ENCODE measurements around the gene ERFE.
A peak's percentile ranks its signal among the peaks of the same experiment; 100 is the strongest.

Gene ERFE

DNA sequence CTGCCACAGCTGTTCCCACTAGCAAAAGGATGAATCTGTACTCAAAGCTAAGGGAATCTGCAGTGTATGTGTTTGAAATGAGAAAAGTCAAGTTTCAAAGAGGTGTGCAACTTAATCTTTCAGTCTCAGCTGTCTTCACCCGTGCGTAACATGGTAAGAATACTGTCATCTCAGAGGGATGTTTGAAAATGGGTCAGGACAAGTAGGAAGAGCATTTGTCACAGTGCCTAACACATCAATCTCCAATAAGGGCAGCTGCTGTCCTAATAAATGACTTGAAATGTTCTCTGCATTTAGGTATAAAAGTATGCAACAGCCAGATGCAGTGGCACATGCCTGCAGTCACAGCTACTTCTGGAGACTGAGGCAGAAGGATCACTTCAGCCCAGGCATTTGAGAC is 31.7 kb downstream of the ERFE start:
- H3K9ac ChIP-seq (ENCODE audit: low read length): no peak overlapping the region
- H2AFZ ChIP-seq (ENCODE audit: low read length): no peak overlapping the region
- TF ChIP-seq, protein P1, sequence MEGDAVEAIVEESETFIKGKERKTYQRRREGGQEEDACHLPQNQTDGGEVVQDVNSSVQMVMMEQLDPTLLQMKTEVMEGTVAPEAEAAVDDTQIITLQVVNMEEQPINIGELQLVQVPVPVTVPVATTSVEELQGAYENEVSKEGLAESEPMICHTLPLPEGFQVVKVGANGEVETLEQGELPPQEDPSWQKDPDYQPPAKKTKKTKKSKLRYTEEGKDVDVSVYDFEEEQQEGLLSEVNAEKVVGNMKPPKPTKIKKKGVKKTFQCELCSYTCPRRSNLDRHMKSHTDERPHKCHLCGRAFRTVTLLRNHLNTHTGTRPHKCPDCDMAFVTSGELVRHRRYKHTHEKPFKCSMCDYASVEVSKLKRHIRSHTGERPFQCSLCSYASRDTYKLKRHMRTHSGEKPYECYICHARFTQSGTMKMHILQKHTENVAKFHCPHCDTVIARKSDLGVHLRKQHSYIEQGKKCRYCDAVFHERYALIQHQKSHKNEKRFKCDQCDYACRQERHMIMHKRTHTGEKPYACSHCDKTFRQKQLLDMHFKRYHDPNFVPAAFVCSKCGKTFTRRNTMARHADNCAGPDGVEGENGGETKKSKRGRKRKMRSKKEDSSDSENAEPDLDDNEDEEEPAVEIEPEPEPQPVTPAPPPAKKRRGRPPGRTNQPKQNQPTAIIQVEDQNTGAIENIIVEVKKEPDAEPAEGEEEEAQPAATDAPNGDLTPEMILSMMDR (IDR thresholded peaks at IDR 0.05; ENCODE audit: low read length): no peak
- TF ChIP-seq EZH2phosphoT487 (IDR thresholded peaks at IDR 0.05; ENCODE audit: low read length) (no peak), EZH2 (optimal IDR thresholded peaks at IDR 0.05; ENCODE audit: low read depth, low read length) (no peak)
- H3K36me3 ChIP-seq (replicated peaks; ENCODE audit: insufficient read depth, low read length): peaks cover 8% of the 10 kb centered on the region; the same call in 1 of the 2 replicates
- DNase-seq: no peak
- H3K27me3 ChIP-seq (replicated peaks; ENCODE audit: insufficient read depth, low read length): no peaks in the 10 kb centered on the region
- no peak overlapping the region for H3K4me3 ChIP-seq (ENCODE audit: low read length)
- no peaks in the 10 kb centered on the region for H3K9me3 ChIP-seq (replicated peaks; ENCODE audit: insufficient read depth, low read length)
- no peaks in the 10 kb centered on the region for H4K20me1 ChIP-seq (ENCODE audit: insufficient read depth, low read length)
- H3K9me2 ChIP-seq (replicated peaks; ENCODE audit: insufficient read depth, low read length): no peaks in the 10 kb centered on the region
- no peak overlapping the region for H3K27ac ChIP-seq (ENCODE audit: low read length)
- no peaks in the 10 kb centered on the region for H3F3A ChIP-seq (ENCODE audit: insufficient read depth, low read length)
- no peak overlapping the region for H3K4me2 ChIP-seq (ENCODE audit: low read depth, low read length)
- H3K79me2 ChIP-seq (ENCODE audit: low read length): peaks cover 25% of the 10 kb centered on the region
- no peaks in the 10 kb centered on the region for H3K4me1 ChIP-seq (ENCODE audit: low read length)

DNA sequence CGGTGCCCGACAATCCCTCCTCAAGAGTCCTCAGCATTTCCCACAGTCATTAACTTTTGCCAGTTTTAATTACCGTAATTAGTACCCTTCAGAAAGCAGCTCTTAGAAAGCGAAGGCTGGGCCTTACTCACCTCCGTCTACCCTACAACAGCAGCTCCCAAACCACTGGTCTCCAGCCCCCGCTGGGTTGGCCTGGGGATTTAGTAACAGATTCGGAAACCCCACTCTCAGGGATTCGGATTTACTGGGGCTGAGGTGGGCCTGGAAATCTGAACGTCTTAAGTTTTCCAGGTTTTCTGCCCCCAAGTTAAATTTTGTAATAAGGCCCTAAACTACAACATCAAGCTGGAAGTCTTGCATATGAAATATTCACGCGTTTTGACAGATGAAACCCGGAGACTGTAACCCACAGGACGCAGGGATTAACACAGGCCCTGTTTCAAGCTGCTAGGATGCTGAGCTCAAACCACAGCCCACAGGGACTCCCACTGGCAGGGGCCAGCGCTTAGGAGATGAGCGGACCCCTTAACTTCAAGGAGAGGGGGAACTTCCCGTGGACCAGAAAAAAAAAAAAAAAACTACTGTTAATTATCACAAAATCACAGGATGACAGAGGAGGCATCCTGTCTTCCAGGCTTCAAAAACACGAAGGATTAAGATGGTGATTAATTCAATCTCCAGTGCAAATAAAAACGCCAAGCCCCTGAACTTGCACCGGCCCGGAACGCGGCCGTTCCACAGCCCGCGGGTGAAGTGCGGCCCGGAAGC is 43.7 kb downstream of the ERFE start:
- H3K9me3 ChIP-seq (replicated peaks; ENCODE audit: insufficient read depth, low read length): no peaks in the 10 kb centered on the region
- H3K9me2 ChIP-seq (replicated peaks; ENCODE audit: insufficient read depth, low read length): no peaks in the 10 kb centered on the region
- H4K20me1 ChIP-seq (ENCODE audit: insufficient read depth, low read length): peaks cover 40% of the 10 kb centered on the region
- H2AFZ ChIP-seq (ENCODE audit: low read length): no peak overlapping the region
- no peaks in the 10 kb centered on the region for H3K36me3 ChIP-seq (replicated peaks; ENCODE audit: insufficient read depth, low read length)
- peak overlapping the region; percentile 75 for H3K9ac ChIP-seq (ENCODE audit: low read length)
- H3K27me3 ChIP-seq (replicated peaks; ENCODE audit: insufficient read depth, low read length): no peaks in the 10 kb centered on the region
- H3K27ac ChIP-seq (ENCODE audit: low read length): no peak overlapping the region; the same call in 1 of the 2 replicates
- H3K4me1 ChIP-seq (ENCODE audit: low read length): peaks cover 10% of the 10 kb centered on the region
- peak; percentile 39 for DNase-seq
- H3K79me2 ChIP-seq (ENCODE audit: low read length): peaks cover 56% of the 10 kb centered on the region
- no peaks in the 10 kb centered on the region for H3F3A ChIP-seq (ENCODE audit: insufficient read depth, low read length)
- TF ChIP-seq, protein P1 (IDR thresholded peaks at IDR 0.05; ENCODE audit: low read length): no peak
- TF ChIP-seq EZH2phosphoT487 (IDR thresholded peaks at IDR 0.05; ENCODE audit: low read length) (no peak), EZH2 (optimal IDR thresholded peaks at IDR 0.05; ENCODE audit: low read depth, low read length) (no peak)
- peak overlapping the region; percentile 75 for H3K4me2 ChIP-seq (ENCODE audit: low read depth, low read length)
- H3K4me3 ChIP-seq (ENCODE audit: low read length): peak overlapping the region; percentile 89

DNA sequence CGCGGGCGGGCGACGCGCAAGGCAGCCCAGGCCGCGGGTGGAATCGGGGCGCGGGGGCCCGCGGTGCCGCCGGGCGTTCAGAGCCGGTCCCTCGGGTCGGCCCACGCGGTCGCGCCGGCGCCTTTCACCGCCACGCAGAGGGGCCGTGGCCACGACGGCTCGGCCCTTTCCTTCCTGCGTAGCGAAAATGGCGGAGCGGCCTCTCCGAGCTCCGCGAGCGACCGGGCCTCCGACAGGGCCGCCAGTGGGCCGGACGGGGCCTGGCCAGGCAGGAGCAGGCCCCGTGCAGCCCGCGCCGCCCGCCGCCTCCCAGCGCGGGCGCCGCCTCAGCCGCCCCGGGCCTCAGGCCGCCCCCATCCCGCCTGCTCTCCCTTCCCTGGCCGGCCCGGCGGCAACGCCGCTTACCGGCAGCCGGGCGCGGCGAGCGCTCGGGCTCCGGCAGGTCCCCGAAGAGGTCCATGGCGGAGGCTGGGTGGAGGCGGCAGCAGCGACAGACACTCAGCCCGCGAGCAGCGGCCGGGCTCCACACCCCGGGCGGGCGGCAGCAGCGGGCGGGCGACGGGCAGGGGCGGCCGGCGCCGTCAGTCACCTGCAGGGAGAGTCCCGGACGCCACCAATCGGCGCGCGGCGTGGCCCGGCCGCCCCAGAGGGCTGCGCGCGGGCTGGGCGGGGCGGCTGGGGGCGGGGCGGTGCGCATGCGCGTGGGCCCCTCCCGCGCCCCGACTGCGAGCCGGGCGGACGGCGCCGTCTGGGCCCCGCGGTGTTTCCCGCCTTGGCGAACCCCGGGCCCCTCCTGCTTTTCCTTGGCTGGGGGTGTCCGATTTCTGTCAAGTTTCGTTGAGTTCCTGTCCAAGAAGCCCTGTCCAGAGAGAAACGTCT is 44.6 kb downstream of the ERFE start, which contains the start of gene ILKAP:
ILKAP (minus strand) TSS at position 602 of the 879 bp plus-strand sequence; CDS start at position 460, 142 bp downstream.
- Histone ChIP-seq H4K20me1 (ENCODE audit: insufficient read depth, low read length) (peaks cover 32% of the 10 kb centered on the region), H3K9me3 (replicated peaks; ENCODE audit: insufficient read depth, low read length) (no peaks in the 10 kb centered on the region), H2AFZ (ENCODE audit: low read length) (peak within 1 kb of the TSS; percentile 97), H3K4me1 (ENCODE audit: low read length) (peaks cover 14% of the 10 kb centered on the region), H3K9me2 (replicated peaks; ENCODE audit: insufficient read depth, low read length) (no peaks in the 10 kb centered on the region), H3K9ac (ENCODE audit: low read length) (peak within 1 kb of the TSS; percentile 81), H3K27me3 (replicated peaks; ENCODE audit: insufficient read depth, low read length) (no peaks in the 10 kb centered on the region), H3K79me2 (ENCODE audit: low read length) (peaks cover 48% of the 10 kb centered on the region), H3F3A (ENCODE audit: insufficient read depth, low read length) (no peaks in the 10 kb centered on the region), H3K4me2 (ENCODE audit: low read depth, low read length) (peak within 1 kb of the TSS; percentile 96), H3K4me3 (ENCODE audit: low read length) (peak within 1 kb of the TSS; percentile 89), H3K27ac (ENCODE audit: low read length) (peak within 1 kb of the TSS; percentile 49; the same call in 1 of the 2 replicates), H3K36me3 (replicated peaks; ENCODE audit: insufficient read depth, low read length) (no peaks in the 10 kb centered on the region)
- TF ChIP-seq EZH2phosphoT487 (IDR thresholded peaks at IDR 0.05; ENCODE audit: low read length) (no peak), EZH2 (optimal IDR thresholded peaks at IDR 0.05; ENCODE audit: low read depth, low read length) (no peak)
- TF ChIP-seq, protein P1 (IDR thresholded peaks at IDR 0.05; ENCODE audit: low read length): no peak
- peak; percentile 90 for DNase-seq
